HL-60/S4 treated with phorbol 12-myristate 13-acetate at 8.2 ng/mL for 4 days and 3 days (cell line): ENCODE measurements around the gene KRT74.

Source experiments
- in situ Hi-C: fragments of 300-500 bp; cut with MboI; formaldehyde crosslinking; loops from 2 replicates; pipeline ENCODE4 v1.15.0; 2022; ENCODE audit warnings: low sequenced_read_pairs

KRT74 gene

GRCh38 chr12:52524241-52524897 lies 49.3 kb downstream of the KRT74 start:
- in situ Hi-C loops: no loop called here

- in situ Hi-C loops: no loop called here
These were observed 49.8 kb downstream of the KRT74 start for GRCh38 chr12:52523824-52524223.

- in situ Hi-C loops: no loop called here
These were observed 51.2 kb downstream of the KRT74 start for GRCh38 chr12:52522346-52523011.

GRCh38 chr12:52521568-52522266 lies 51.9 kb downstream of the KRT74 start:
- in situ Hi-C loops: no loop called here

GRCh38 chr12:52521175-52521567 lies 52.5 kb downstream of the KRT74 start:
- in situ Hi-C loops: no loop called here

GRCh38 chr12:52519826-52520662 lies 53.6 kb downstream of the KRT74 start, which contains the start of gene KRT5:
Gene KRT5 (minus strand): TSS chr12:52520394. CDS start chr12:52520296, 98 bp downstream.
- in situ Hi-C loops: no loop called here

- in situ Hi-C loops: no loop called here
These were observed 54.3 kb downstream of the KRT74 start for GRCh38 chr12:52519387-52519703.

GRCh38 chr12:52518574-52519386 lies 54.9 kb downstream of the KRT74 start:
- in situ Hi-C loops: no loop called here

- in situ Hi-C loops: no loop called here
These were observed 55.8 kb downstream of the KRT74 start for GRCh38 chr12:52517888-52518287.

GRCh38 chr12:52517005-52517835 lies 56.4 kb downstream of the KRT74 start:
- in situ Hi-C loops: no loop called here

- in situ Hi-C loops: no loop called here
These were observed 57.5 kb downstream of the KRT74 start for GRCh38 chr12:52515927-52516831.
